ENCODE results near the gene ALX4. TPM values are rescaled to one million over a fixed set of nuclear protein-coding genes. Genes with fewer than 3 reads are reported as not detected.

Gene ALX4
- total and polyA plus RNA-seq, 2 of the 8 experiments (the other 6 are each of a cell fraction or from before 2014, with no cell fraction given), result not detected

DNA sequence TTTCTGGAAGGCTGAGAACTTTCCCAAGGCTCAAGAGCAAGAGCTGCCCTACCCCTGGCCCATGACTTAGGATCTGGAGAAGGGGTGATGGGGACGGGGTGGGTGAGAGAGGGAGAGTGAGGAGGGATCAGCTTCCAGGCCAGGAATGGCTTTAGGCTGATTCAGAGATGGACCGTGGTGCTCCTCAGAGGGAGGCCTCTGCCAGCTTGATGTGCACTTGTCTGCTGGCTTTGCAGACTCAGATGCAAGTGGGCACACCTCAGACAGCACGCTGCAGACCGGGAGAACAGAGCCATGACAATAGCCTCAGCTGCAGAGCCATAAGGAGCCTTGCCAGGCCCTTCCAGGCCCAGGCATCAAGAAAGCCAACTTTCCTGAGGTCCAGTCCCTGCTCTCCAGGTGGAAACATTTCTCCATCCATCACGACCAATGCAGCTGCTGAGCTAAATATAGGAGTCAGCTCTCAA is 41.3 kb downstream of the ALX4 start:
- H2AFZ ChIP-seq (ENCODE audit: low read length), result no peak overlapping the region
- ChIA-PET POLR2A (ENCODE audit: partially characterized antibody) (interaction anchor here (0.8 kb wide), 1 partner anchor 21 kb away, joined by 3 read pairs; no protein-coding TSS in a partner anchor), CTCF (ENCODE audit: partially characterized antibody) (interaction anchor here (1.9 to 4.2 kb wide), 3 partner anchors 10 to 84 kb away, joined by 5 to 20 read pairs (median 13); no protein-coding TSS in a partner anchor)
- 85% methylated on average over 5 of the region's 5 CpGs; no CpG with 5 or more reads in 1 of the 2 experiments for WGBS, 2 experiments (ENCODE audit: extremely low coverage in 1 of 2, insufficient coverage in 1 of 2, insufficient read length in 1 of 2, insufficient replicate concordance in 2 of 2, low coverage in 1 of 2, low lambda C conversion rate in 2 of 2, missing lambda C conversion rate in 1 of 2)
- H2BK15ac ChIP-seq (ENCODE audit: low read length), result no peak overlapping the region
- no peak overlapping the region for H3K4me3 ChIP-seq (ENCODE audit: extremely low read depth in 1 of 4, insufficient read depth in 2 of 4, low read depth in 3 of 4, low read length in 4 of 4)
- H2BK20ac ChIP-seq (ENCODE audit: low read length), result no peak overlapping the region
- no peak overlapping the region for H2BK12ac ChIP-seq (ENCODE audit: low read depth, low read length)
- no peak overlapping the region for H2BK5ac ChIP-seq (ENCODE audit: low read depth, low read length)
- H3K79me2 ChIP-seq (ENCODE audit: control insufficient read depth in 1 of 2, insufficient read depth in 2 of 2, low read length in 2 of 2), result no peaks in the 10 kb centered on the region
- no peak for DNase-seq (ENCODE audit: low read depth in 1 of 2, low spot score in 2 of 2)
- no peak overlapping the region for H4K5ac ChIP-seq (ENCODE audit: insufficient read length, low read depth, low read length)
- H3K23me2 ChIP-seq (ENCODE audit: low read depth, low read length), result no peaks in the 10 kb centered on the region
- H3K9me3 ChIP-seq (ENCODE audit: insufficient read depth in 2 of 2, low read depth in 1 of 2, low read length in 1 of 2), result no peaks in the 10 kb centered on the region
- no peak overlapping the region for H3K56ac ChIP-seq (replicated peaks; ENCODE audit: insufficient read length, low read depth, low read length)
- H3K36me3 ChIP-seq (ENCODE audit: control insufficient read depth in 2 of 4, insufficient read depth in 4 of 4, low read length in 3 of 4), result no peaks in the 10 kb centered on the region
- TF ChIP-seq SIX5 (IDR thresholded peaks at IDR 0.05; ENCODE audit: low read depth, low read length), result no peak
- TF ChIP-seq ASH2L (IDR thresholded peaks at IDR 0.05; ENCODE audit: low read length), result no peak
- no peak for TF ChIP-seq RBBP5 (IDR thresholded peaks at IDR 0.05; ENCODE audit: borderline replicate concordance, low read depth, low read length)
- TF ChIP-seq POLR2AphosphoS5 (IDR thresholded peaks at IDR 0.05; ENCODE audit: low read depth, low read length), result no peak
- TF ChIP-seq, protein P1, sequence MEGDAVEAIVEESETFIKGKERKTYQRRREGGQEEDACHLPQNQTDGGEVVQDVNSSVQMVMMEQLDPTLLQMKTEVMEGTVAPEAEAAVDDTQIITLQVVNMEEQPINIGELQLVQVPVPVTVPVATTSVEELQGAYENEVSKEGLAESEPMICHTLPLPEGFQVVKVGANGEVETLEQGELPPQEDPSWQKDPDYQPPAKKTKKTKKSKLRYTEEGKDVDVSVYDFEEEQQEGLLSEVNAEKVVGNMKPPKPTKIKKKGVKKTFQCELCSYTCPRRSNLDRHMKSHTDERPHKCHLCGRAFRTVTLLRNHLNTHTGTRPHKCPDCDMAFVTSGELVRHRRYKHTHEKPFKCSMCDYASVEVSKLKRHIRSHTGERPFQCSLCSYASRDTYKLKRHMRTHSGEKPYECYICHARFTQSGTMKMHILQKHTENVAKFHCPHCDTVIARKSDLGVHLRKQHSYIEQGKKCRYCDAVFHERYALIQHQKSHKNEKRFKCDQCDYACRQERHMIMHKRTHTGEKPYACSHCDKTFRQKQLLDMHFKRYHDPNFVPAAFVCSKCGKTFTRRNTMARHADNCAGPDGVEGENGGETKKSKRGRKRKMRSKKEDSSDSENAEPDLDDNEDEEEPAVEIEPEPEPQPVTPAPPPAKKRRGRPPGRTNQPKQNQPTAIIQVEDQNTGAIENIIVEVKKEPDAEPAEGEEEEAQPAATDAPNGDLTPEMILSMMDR (IDR thresholded peaks at IDR 0.05; ENCODE audit: control extremely low read depth in 1 of 3, insufficient read depth in 1 of 3, low read depth in 1 of 3, low read length in 3 of 3), result no peak
- TF ChIP-seq BACH1 (IDR thresholded peaks at IDR 0.05; ENCODE audit: low read length), result no peak
- no peak for TF ChIP-seq KDM5A (IDR thresholded peaks at IDR 0.05; ENCODE audit: low read length)
- TF ChIP-seq CREB1 (IDR thresholded peaks at IDR 0.05), result no peak
- TF ChIP-seq TEAD4 (IDR thresholded peaks at IDR 0.05; ENCODE audit: low read depth, low read length), result no peak
- TF ChIP-seq NRF1 (IDR thresholded peaks at IDR 0.05; ENCODE audit: low read depth, low read length), result no peak
- TF ChIP-seq ZNF274 (IDR thresholded peaks at IDR 0.05; ENCODE audit: borderline replicate concordance, extremely low read depth, low read length), result no peak
- TF ChIP-seq PHF8 (conservative IDR thresholded peaks at IDR 0.05; ENCODE audit: low read depth, low read length), result no peak
- H3K4ac ChIP-seq (replicated peaks; ENCODE audit: insufficient read length, low read depth, low read length), result no peak overlapping the region
- no peak overlapping the region for H4K91ac ChIP-seq (replicated peaks; ENCODE audit: insufficient read length, low read length)
- no peaks in the 10 kb centered on the region for H4K20me1 ChIP-seq (replicated peaks in 1 of 2; ENCODE audit: control insufficient read depth in 1 of 2, insufficient read depth in 2 of 2, low read length in 2 of 2)
- H3K4me1 ChIP-seq (replicated peaks in 1 of 4; ENCODE audit: control insufficient read depth in 3 of 4, insufficient read depth in 4 of 4, low read length in 3 of 4), result no peaks in the 10 kb centered on the region; a peak in 2 of 7 replicates
- no peaks in the 10 kb centered on the region for H3K79me1 ChIP-seq (ENCODE audit: low read depth, low read length)
- no peak overlapping the region for H3K14ac ChIP-seq (ENCODE audit: insufficient read length)
- no peak for FAIRE-seq
- H3K18ac ChIP-seq (ENCODE audit: extremely low read depth, low read length), result no peak overlapping the region
- no peak overlapping the region for H2BK120ac ChIP-seq (replicated peaks; ENCODE audit: low read depth, low read length)
- no peaks in the 10 kb centered on the region for H3K27me3 ChIP-seq (replicated peaks in 1 of 4; ENCODE audit: control insufficient read depth in 3 of 4, extremely low read depth in 1 of 4, insufficient read depth in 3 of 4, low read length in 3 of 4)
- no peak overlapping the region for H3K27ac ChIP-seq (ENCODE audit: low read depth, low read length)
- no peak overlapping the region for H2AK5ac ChIP-seq (ENCODE audit: low read depth, low read length)
- H3K4me2 ChIP-seq (ENCODE audit: insufficient read depth in 1 of 2, low read depth in 2 of 2, low read length in 2 of 2), result no peak overlapping the region
- no peak overlapping the region for H3K23ac ChIP-seq (ENCODE audit: insufficient read length)
- H4K8ac ChIP-seq (ENCODE audit: extremely low read depth, insufficient read depth, low read length), result no peak overlapping the region; the same call in 1 of the 2 replicates
- H3K9ac ChIP-seq (replicated peaks in 1 of 4; ENCODE audit: extremely low read depth in 1 of 4, low read depth in 3 of 4, low read length in 3 of 4), result no peak overlapping the region
